Nephron progenitor cell (in vitro differentiated cells): ENCODE measurements around the gene SCAF8.
"Not testable (repeated sequence)": the region's sequence is repeated elsewhere in the genome, so short reads cannot be mapped to it uniquely, and the experiment has no call there.

ENCODE experiments used
- DNase-seq: peaks from one replicate; pipeline ENCODE4 v3.0.0; 2021
- H3K27ac Mint-ChIP-seq: 2 replicates; pipeline ENCODE4 v1.8.0; 2021; ENCODE audit warnings: mild to moderate bottlenecking, moderate library complexity, mixed read lengths
- H3K27me3 Mint-ChIP-seq: 2 replicates; pipeline ENCODE4 v1.8.0; 2021; ENCODE audit warnings: mild to moderate bottlenecking, low read depth, mixed read lengths; ENCODE audit not compliant: poor library complexity
- H3K36me3 Mint-ChIP-seq: 2 replicates; pipeline ENCODE4 v1.8.0; 2021; ENCODE audit warnings: low read depth, mixed read lengths
- H3K4me1 Mint-ChIP-seq: 2 replicates; pipeline ENCODE4 v1.8.0; 2021; ENCODE audit warnings: mixed read lengths
- H3K4me3 Mint-ChIP-seq: 2 replicates; pipeline ENCODE4 v1.8.0; 2021; ENCODE audit warnings: mild to moderate bottlenecking, moderate library complexity, mixed read lengths
- H3K9me3 Mint-ChIP-seq: 2 replicates; pipeline ENCODE4 v1.8.0; 2021; ENCODE audit warnings: mild to moderate bottlenecking, moderate library complexity, mixed read lengths
- TF ChIP-seq, protein P1 (sequence below): fragments of 200-600 bp; sonication (generic); IDR thresholded peaks from 2 replicates; pipeline ENCODE4 v1.5.0; 2021; ENCODE audit warnings: antibody characterized with exemption

The SCAF8 gene

GRCh38 chr6:154737424-154737823 is 4.2 kb downstream of the SCAF8 start:
- H3K9me3 Mint-ChIP-seq = no peaks in the 10 kb centered on the region
- DNase-seq = no peak
- peaks cover 35% of the 10 kb centered on the region for H3K36me3 Mint-ChIP-seq
- H3K27ac Mint-ChIP-seq = no peak overlapping the region
- H3K4me1 Mint-ChIP-seq = peaks cover 49% of the 10 kb centered on the region
- TF ChIP-seq, protein P1, sequence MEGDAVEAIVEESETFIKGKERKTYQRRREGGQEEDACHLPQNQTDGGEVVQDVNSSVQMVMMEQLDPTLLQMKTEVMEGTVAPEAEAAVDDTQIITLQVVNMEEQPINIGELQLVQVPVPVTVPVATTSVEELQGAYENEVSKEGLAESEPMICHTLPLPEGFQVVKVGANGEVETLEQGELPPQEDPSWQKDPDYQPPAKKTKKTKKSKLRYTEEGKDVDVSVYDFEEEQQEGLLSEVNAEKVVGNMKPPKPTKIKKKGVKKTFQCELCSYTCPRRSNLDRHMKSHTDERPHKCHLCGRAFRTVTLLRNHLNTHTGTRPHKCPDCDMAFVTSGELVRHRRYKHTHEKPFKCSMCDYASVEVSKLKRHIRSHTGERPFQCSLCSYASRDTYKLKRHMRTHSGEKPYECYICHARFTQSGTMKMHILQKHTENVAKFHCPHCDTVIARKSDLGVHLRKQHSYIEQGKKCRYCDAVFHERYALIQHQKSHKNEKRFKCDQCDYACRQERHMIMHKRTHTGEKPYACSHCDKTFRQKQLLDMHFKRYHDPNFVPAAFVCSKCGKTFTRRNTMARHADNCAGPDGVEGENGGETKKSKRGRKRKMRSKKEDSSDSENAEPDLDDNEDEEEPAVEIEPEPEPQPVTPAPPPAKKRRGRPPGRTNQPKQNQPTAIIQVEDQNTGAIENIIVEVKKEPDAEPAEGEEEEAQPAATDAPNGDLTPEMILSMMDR = no peak
- peak overlapping the region; percentile 55 for H3K4me3 Mint-ChIP-seq
- H3K27me3 Mint-ChIP-seq = no peaks in the 10 kb centered on the region

DNA sequence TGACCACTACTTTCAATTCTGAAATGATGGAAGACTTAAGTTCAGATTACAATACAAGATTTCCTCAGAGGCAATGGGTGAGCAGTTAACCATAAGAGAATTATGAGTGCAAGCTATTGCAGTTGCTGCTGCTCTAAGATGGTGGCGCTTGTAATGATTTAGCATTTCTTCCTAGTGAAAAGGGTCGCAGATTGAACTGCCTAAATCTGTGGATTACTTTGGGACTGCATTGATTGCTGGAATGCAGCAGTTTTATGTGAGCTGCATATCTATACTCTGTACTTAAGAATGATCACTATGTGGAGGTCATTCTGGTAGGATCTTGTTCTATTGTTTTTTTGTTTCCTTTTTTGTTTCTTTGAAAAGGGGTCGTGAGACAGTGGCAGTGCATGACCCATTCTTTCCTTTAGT is 5.3 kb downstream of the SCAF8 start:
- peaks cover 44% of the 10 kb centered on the region for H3K4me1 Mint-ChIP-seq
- peak overlapping the region; percentile 27 for H3K27ac Mint-ChIP-seq
- TF ChIP-seq, protein P1 = no peak
- DNase-seq = no peak
- no peaks in the 10 kb centered on the region for H3K27me3 Mint-ChIP-seq
- H3K4me3 Mint-ChIP-seq = no peak overlapping the region
- H3K36me3 Mint-ChIP-seq = peaks cover 42% of the 10 kb centered on the region
- H3K9me3 Mint-ChIP-seq = no peaks in the 10 kb centered on the region

DNA sequence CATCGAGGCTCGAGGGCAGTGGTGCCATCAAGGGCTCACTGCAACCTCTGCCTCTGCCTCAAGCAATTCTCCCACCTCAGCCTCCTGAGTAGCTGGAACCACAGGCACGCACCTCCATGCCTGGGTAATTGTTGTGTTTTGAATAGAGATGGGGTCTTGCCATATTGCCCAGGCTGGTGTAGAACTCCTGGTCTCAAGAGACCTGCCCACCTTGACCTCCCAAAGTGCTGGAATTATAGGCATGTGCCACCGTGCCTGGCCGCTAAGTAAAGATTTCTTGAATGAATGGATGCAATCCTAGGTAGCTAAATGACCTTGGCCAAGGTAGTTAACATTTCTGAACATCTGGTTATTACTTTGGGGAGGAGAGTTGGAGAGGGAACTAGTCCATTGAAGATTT is 7.4 kb downstream of the SCAF8 start:
- peaks cover 56% of the 10 kb centered on the region for H3K36me3 Mint-ChIP-seq
- TF ChIP-seq, protein P1 = no peak
- H3K9me3 Mint-ChIP-seq = no peaks in the 10 kb centered on the region
- no peak for DNase-seq
- H3K4me1 Mint-ChIP-seq = peaks cover 35% of the 10 kb centered on the region
- H3K27ac Mint-ChIP-seq = peak overlapping the region; percentile 52
- no peaks in the 10 kb centered on the region for H3K27me3 Mint-ChIP-seq
- no peak overlapping the region for H3K4me3 Mint-ChIP-seq

- TF ChIP-seq, protein P1 = no peak
- Mint-ChIP-seq H3K27me3 (no peaks in the 10 kb centered on the region), H3K9me3 (no peaks in the 10 kb centered on the region), H3K27ac (no peak overlapping the region), H3K4me1 (peaks cover 15% of the 10 kb centered on the region), H3K36me3 (peaks cover 61% of the 10 kb centered on the region), H3K4me3 (no peak overlapping the region)
- DNase-seq = no peak
These were observed 9.7 kb downstream of the SCAF8 start for GRCh38 chr6:154742891-154743290.

GRCh38 chr6:154744029-154744745 is 11.0 kb downstream of the SCAF8 start:
- H3K36me3 Mint-ChIP-seq = peaks cover 69% of the 10 kb centered on the region
- not testable (repeated sequence) for H3K4me3 Mint-ChIP-seq, H3K27me3 Mint-ChIP-seq, H3K27ac Mint-ChIP-seq, H3K9me3 Mint-ChIP-seq, DNase-seq, H3K4me1 Mint-ChIP-seq

DNA sequence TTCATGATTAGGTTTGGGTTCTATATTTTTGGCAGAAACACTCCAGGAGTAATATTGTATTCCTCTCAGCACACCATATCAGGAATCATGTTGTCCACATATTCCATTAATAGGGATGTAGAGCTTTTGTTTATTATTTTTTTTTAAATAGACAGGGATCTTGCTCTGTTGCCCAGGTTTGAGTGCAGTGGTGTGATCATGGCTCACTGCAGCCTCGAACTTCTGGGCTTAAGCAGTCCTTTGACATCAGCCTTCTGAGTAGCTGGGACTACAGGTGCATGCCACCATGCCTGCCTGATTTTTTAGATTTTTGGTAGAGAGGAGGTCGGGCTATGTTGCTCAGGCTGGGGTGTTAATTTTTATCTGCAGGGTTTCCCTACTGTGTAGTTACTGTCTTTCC is 12.0 kb downstream of the SCAF8 start:
- Mint-ChIP-seq H3K36me3 (peaks cover 75% of the 10 kb centered on the region), H3K27me3 (no peaks in the 10 kb centered on the region), H3K4me1 (peaks cover 4% of the 10 kb centered on the region), H3K9me3 (no peaks in the 10 kb centered on the region), H3K27ac (no peak overlapping the region), H3K4me3 (no peak overlapping the region)
- TF ChIP-seq, protein P1 = no peak
- no peak for DNase-seq
